GM12878 (cell line): ENCODE data around the gene PRR35. TPM values are rescaled to one million over a fixed set of nuclear protein-coding genes. Genes with fewer than 3 reads are reported as not detected.
A peak's percentile ranks its signal among the peaks of the same experiment; 100 is the strongest.

Experiments
- ATAC-seq: fragments of 200-7000 bp; cut with Tn5 transposase; 3 replicates; pipeline ENCODE4 v1.9.1; 2020; ENCODE audit warnings: mild to moderate bottlenecking, moderate library complexity
- BruUV-seq: library from RNA; stranded (reverse); fragments of 400-500 nt; replicated peaks from 2 replicates; lab custom pipeline; 2021; lab: Mats Ljungman, UMichigan
- CTCF ChIA-PET: fragments of 300-600 bp; sonication (Branson Sonifier 250); formaldehyde crosslinking; extraction: SDS; loops from one replicate; lab custom pipeline; 2021; ENCODE audit warnings: inconsistent platforms; lab: Yijun Ruan, JAX
- POLR2A ChIA-PET: fragments of 350-600 bp; formaldehyde crosslinking; extraction: SDS; loops from one replicate; lab custom pipeline; 2021; ENCODE audit warnings: inconsistent platforms; lab: Charles Lee
- RAD21 ChIA-PET: fragments of 300-600 bp; sonication (Branson Sonifier 250); formaldehyde crosslinking; loops from one replicate; lab custom pipeline; 2023; ENCODE audit warnings: antibody characterized with exemption; ENCODE audit not compliant: unreplicated experiment; lab: Charles Lee
- SMC1A ChIA-PET: fragments of 300-600 bp; sonication (Branson Sonifier 250); formaldehyde crosslinking; loops from one replicate; lab custom pipeline; 2023; ENCODE audit not compliant: unreplicated experiment, uncharacterized antibody; lab: Charles Lee
- DNase-seq: peaks from one replicate; pipeline ENCODE4 v3.0.0-alpha.2; 2011; ENCODE audit warnings: low read depth, low spot score
- FAIRE-seq: peaks from 3 replicates; lab custom pipeline; 2011; peaks lifted over from hg19 to GRCh38; lab: Jason Lieb, UNC
- H2AFZ ChIP-seq: 2 replicates; pipeline ENCODE4 v1.6.0; 2011; ENCODE audit warnings: low read depth, low read length, control low read depth; ENCODE audit not compliant: control insufficient read depth
- H3K27ac ChIP-seq: 2 replicates; pipeline ENCODE4 v1.5.1; 2011; ENCODE audit warnings: control low read depth; ENCODE audit not compliant: control insufficient read depth, insufficient read depth
- H3K27me3 ChIP-seq, 2 experiments: replicated peaks in 1 of 2; 2 replicates each; pipeline versions ENCODE4 v1.6.0 to v1.6.1; 2011; ENCODE audit warnings: low read length in 1 of 2; ENCODE audit not compliant: control insufficient read depth in 2 of 2, insufficient read depth in 2 of 2
- H3K36me3 ChIP-seq, 2 experiments: 2 replicates each; pipeline ENCODE4 v1.5.1; 2011; ENCODE audit warnings: low read length in 1 of 2; ENCODE audit not compliant: control insufficient read depth in 2 of 2, insufficient read depth in 2 of 2
- H3K4me1 ChIP-seq: 2 replicates; pipeline ENCODE4 v1.6.1; 2011; ENCODE audit warnings: mild to moderate bottlenecking, low read length, moderate library complexity, mixed read lengths; ENCODE audit not compliant: control insufficient read depth, insufficient read depth
- H3K4me2 ChIP-seq: 2 replicates; pipeline ENCODE4 v1.6.0; 2011; ENCODE audit warnings: control low read depth; ENCODE audit not compliant: control insufficient read depth, insufficient read depth
- H3K4me3 ChIP-seq: fragments of 200-600 bp; sonication (generic); 2 replicates; pipeline ENCODE4 v1.5.1; 2016
- H3K79me2 ChIP-seq: 2 replicates; pipeline ENCODE4 v1.6.0; 2011; ENCODE audit warnings: low read length; ENCODE audit not compliant: control insufficient read depth, insufficient read depth
- H3K9ac ChIP-seq: 2 replicates; pipeline ENCODE4 v1.8.0; 2011; ENCODE audit warnings: low read length, control low read depth, mixed read lengths; ENCODE audit not compliant: control insufficient read depth, insufficient read depth
- H3K9me3 ChIP-seq: replicated peaks from 3 replicates; pipeline ENCODE4 v1.5.1; 2011; ENCODE audit warnings: mild to moderate bottlenecking, low read length; ENCODE audit not compliant: control insufficient read depth, insufficient read depth
- H4K20me1 ChIP-seq: 2 replicates; pipeline ENCODE4 v1.6.0; 2011; ENCODE audit not compliant: control insufficient read depth, insufficient read depth
- CBFB ChIP-seq: IDR thresholded peaks from 2 replicates; pipeline ENCODE4 v1.6.1; 2016; ENCODE audit warnings: antibody characterized with exemption, low read depth
- EGR1 ChIP-seq, 2 experiments: IDR thresholded peaks; 1 replicate in 1 of 2; 2 replicates in 1 of 2; pipeline ENCODE4 v1.6.1; 2011 to 2012; ENCODE audit warnings: low read depth in 2 of 2, low read length in 2 of 2, borderline replicate concordance in 1 of 2, mild to moderate bottlenecking in 1 of 2, moderate library complexity in 1 of 2
- GATAD2B ChIP-seq: fragments of 450-650 bp; conservative IDR thresholded peaks from 2 replicates; pipeline ENCODE4 v1.6.1; 2017; ENCODE audit warnings: low read depth, mild to moderate bottlenecking, moderate library complexity
- KDM1A ChIP-seq: fragments of 200-600 bp; sonication (generic); IDR thresholded peaks from 2 replicates; pipeline ENCODE4 v1.6.1; 2016; ENCODE audit warnings: borderline replicate concordance
- KLF5 ChIP-seq: fragments of 450-650 bp; IDR thresholded peaks from 2 replicates; pipeline ENCODE4 v1.6.1; 2014; ENCODE audit warnings: mild to moderate bottlenecking; ENCODE audit not compliant: partially characterized antibody
- MTA2 ChIP-seq: fragments of 450-650 bp; IDR thresholded peaks from 2 replicates; pipeline ENCODE4 v1.6.1; 2016; ENCODE audit warnings: low read depth, mild to moderate bottlenecking, moderate library complexity
- NFYA ChIP-seq: IDR thresholded peaks from 2 replicates; pipeline ENCODE4 v1.6.1; 2011; ENCODE audit warnings: low read depth, mild to moderate bottlenecking, low read length, improper control_type of control experiment, borderline replicate concordance
- PML ChIP-seq: IDR thresholded peaks from 2 replicates; pipeline ENCODE4 v1.6.1; 2012; ENCODE audit warnings: low read length, inconsistent platforms
- POLR2A ChIP-seq: IDR thresholded peaks from 2 replicates; pipeline ENCODE4 v1.6.1; 2011; ENCODE audit warnings: low read depth, mild to moderate bottlenecking, low read length
- RUNX3 ChIP-seq: IDR thresholded peaks from 2 replicates; pipeline ENCODE4 v1.6.1; 2012; ENCODE audit warnings: low read length, inconsistent platforms
- SIX5 ChIP-seq: IDR thresholded peaks from 2 replicates; pipeline ENCODE4 v1.6.1; 2011; ENCODE audit warnings: mild to moderate bottlenecking, low read depth, low read length, moderate library complexity; ENCODE audit not compliant: severe bottlenecking
- TAF1 ChIP-seq: IDR thresholded peaks from 2 replicates; pipeline ENCODE4 v1.6.1; 2011; ENCODE audit warnings: mild to moderate bottlenecking, low read depth, low read length, borderline replicate concordance
- TCF7 ChIP-seq: IDR thresholded peaks from 2 replicates; pipeline ENCODE4 v1.6.1; 2014; ENCODE audit warnings: antibody characterized with exemption, borderline replicate concordance
- WGBS: methylation state at CpG from one replicate; pipeline ENCODE4 v1.1.6; 2016; ENCODE audit warnings: low lambda C conversion rate; ENCODE audit not compliant: insufficient replicate concordance, insufficient coverage; ENCODE audit errors: missing lambda C conversion rate; 5-methylcytosine and 5-hydroxymethylcytosine counted together
- in situ Hi-C: fragments of 300-500 bp; cut with MboI; formaldehyde crosslinking; loops from 9 replicates; pipeline ENCODE4 v1.14.3; 2018; ENCODE audit warnings: mixed read lengths
- intact Hi-C: fragments of 100-400 bp; cut with micrococcal nuclease; formaldehyde crosslinking; loops from one replicate; pipeline ENCODE4 v1.14.2; 2022; ENCODE audit not compliant: unreplicated experiment
- polyA plus RNA-seq, 11 experiments: library from polyadenylated mRNA; depleted of rRNA in 4 of 11; unstranded in 6 of 11; stranded (reverse) in 5 of 11; fragments of >200 nt; fragmentation: Nextera tagmentation in 4 of 11; fragmentation: Illumina TruSeq in 1 of 11; extraction: Ambion mirVana in 4 of 11; extraction: Trizol in 1 of 11; gene quantifications; 1 replicate in 1 of 11; 2 replicates in 10 of 11; pipeline versions ENCODE4 v1.2.1 to v1.2.3, GENCODE V29; 2011 to 2016; ENCODE audit warnings: inconsistent platforms in 2 of 11, missing spikeins in 2 of 11, low read depth in 1 of 11
- total RNA-seq, 4 experiments: library from RNA; depleted of rRNA in 3 of 4; stranded (reverse); fragments of >200 nt in 3 of 4; fragmentation: Illumina TruSeq in 1 of 4; extraction: Trizol in 1 of 4; gene quantifications; 2 replicates each; pipeline versions ENCODE4 v1.2.1 to v1.2.3, GENCODE V29; 2013 to 2021

Gene PRR35
- total and polyA plus RNA-seq, 10 of the 15 experiments (the other 5 are each of a cell fraction or from before 2014, with no cell fraction given): not detected

DNA sequence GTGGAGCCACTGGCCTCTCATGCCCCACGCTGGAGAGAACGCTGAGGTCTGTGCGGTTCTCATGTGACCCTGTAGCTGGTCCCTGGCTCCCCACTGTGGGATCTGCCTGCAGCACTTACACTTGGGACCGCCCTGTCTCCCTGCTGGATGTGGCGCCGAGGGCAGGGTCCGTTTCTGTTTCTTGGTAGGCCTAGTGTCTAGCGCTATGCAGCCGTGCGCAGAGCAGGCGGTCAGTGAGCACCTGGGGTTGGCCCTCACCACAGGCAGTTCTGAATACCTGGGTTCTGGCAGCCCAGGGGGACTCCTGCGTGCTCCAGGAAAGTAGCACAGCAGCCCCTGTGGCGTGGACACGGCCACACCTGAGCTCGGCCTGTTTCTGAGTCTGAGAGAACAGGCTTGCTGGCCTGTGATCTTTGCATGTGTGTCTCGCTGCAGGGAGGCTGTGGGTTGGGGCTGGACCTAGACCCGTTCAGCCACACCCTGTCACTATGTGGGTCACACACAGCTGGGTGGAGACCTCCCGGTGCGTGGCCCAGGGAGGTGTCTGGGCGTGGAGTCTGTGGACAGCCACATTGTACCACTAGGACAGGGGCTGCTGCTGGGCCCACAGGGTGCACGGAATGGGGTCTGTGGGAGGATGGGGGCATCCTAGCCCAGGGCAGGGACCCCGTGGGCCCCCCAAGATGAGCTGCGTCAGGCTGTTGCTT, 29.9 kb upstream of the PRR35 start:
- peaks cover 62% of the 10 kb centered on the region for H3K79me2 ChIP-seq
- 91% methylated on average over 23 of the region's 23 CpGs for WGBS
- DNase-seq (no peak), FAIRE-seq (no peak), ATAC-seq (no peak)
- ChIA-PET CTCF (interaction anchor here (1.7 kb wide), 1 partner anchor 10 kb away, joined by 3 read pairs; no protein-coding TSS in a partner anchor), POLR2A (no interaction called here), SMC1A (no interaction called here), RAD21 (no interaction called here)
- TF ChIP-seq KDM1A (no peak), POLR2A (0 out of 2 replicates have a peak, but pooled peaks have one; percentile 13)
- H3K4me3 ChIP-seq: no peak overlapping the region; the same call in 1 of the 2 replicates
- in situ Hi-C loops: loop anchor here (5.0 kb wide), 1 partner anchor 37 kb away; the partner anchor contains the start of genes NHLRC4 and PIGQ
- no peaks in the 10 kb centered on the region for H3K9me3 ChIP-seq
- H3K9ac ChIP-seq: no peak overlapping the region
- H2AFZ ChIP-seq: no peak overlapping the region
- H3K27ac ChIP-seq: no peak overlapping the region
- intact Hi-C loops: no loop called here
- peaks cover 17% of the 10 kb centered on the region for H3K4me1 ChIP-seq
- no TSS peak for BruUV-seq
- peak overlapping the region; percentile 93 for H3K4me2 ChIP-seq
- peaks cover 0 to 8% of the 10 kb centered on the region in 2 experiments; a peak in 3 of 4 replicates for H3K36me3 ChIP-seq
- H4K20me1 ChIP-seq: no peaks in the 10 kb centered on the region
- H3K27me3 ChIP-seq: no peaks in the 10 kb centered on the region

- Histone ChIP-seq H3K36me3 (peaks cover 0 to 13% of the 10 kb centered on the region in 2 experiments; a peak in 3 of 4 replicates), H3K79me2 (peaks cover 50% of the 10 kb centered on the region), H3K4me3 (no peak overlapping the region), H3K27me3 (no peaks in the 10 kb centered on the region), H3K4me2 (no peak overlapping the region), H2AFZ (no peak overlapping the region), H3K9me3 (no peaks in the 10 kb centered on the region), H3K27ac (no peak overlapping the region), H3K9ac (no peak overlapping the region), H3K4me1 (peaks cover 5% of the 10 kb centered on the region; the same call in 1 of the 2 replicates), H4K20me1 (no peaks in the 10 kb centered on the region)
- ChIA-PET SMC1A (no interaction called here), RAD21 (no interaction called here), POLR2A (no interaction called here), CTCF (interaction anchor here (1.7 kb wide), 1 partner anchor 9 kb away, joined by 3 read pairs; no protein-coding TSS in a partner anchor)
- DNase-seq (no peak), ATAC-seq (no peak), FAIRE-seq (no peak)
- in situ Hi-C loops: loop anchor here (5.0 kb wide), 1 partner anchor 36 kb away; the partner anchor contains the start of genes NHLRC4 and PIGQ
- intact Hi-C loops: no loop called here
- WGBS: 78% methylated on average over 16 of the region's 16 CpGs
- BruUV-seq: no TSS peak
- TF ChIP-seq GATAD2B (no peak), MTA2 (no peak), PML (no peak), KLF5 (no peak), POLR2A (no peak), TAF1 (no peak), CBFB (no peak), NFYA (no peak), RUNX3 (no peak), TCF7 (no peak), EGR1 (IDR thresholded peaks at IDR 0.05; ENCODE audit: borderline replicate concordance in 1 of 2, low read depth in 2 of 2, low read length in 2 of 2) (no peak), SIX5 (no peak)
Observed at GRCh38 chr16:531494-532125, 28.6 kb upstream of the PRR35 start.
